GM10266 (cell line): ENCODE measurements around the gene PACSIN2.

Experiments used
- DNase-seq: peaks from one replicate; pipeline ENCODE4 v3.0.0; 2012; ENCODE audit errors: extremely low spot score
- TF ChIP-seq, protein P1 (sequence below): IDR thresholded peaks from 2 replicates; pipeline ENCODE4 v1.5.1; 2012; ENCODE audit warnings: mild to moderate bottlenecking, low read depth; ENCODE audit not compliant: control insufficient read depth, insufficient read depth; ENCODE audit errors: missing control alignments

PACSIN2 gene

GRCh38 chr22:42820045-42820763 is 194.7 kb downstream of the PACSIN2 start:
- TF ChIP-seq, protein P1, sequence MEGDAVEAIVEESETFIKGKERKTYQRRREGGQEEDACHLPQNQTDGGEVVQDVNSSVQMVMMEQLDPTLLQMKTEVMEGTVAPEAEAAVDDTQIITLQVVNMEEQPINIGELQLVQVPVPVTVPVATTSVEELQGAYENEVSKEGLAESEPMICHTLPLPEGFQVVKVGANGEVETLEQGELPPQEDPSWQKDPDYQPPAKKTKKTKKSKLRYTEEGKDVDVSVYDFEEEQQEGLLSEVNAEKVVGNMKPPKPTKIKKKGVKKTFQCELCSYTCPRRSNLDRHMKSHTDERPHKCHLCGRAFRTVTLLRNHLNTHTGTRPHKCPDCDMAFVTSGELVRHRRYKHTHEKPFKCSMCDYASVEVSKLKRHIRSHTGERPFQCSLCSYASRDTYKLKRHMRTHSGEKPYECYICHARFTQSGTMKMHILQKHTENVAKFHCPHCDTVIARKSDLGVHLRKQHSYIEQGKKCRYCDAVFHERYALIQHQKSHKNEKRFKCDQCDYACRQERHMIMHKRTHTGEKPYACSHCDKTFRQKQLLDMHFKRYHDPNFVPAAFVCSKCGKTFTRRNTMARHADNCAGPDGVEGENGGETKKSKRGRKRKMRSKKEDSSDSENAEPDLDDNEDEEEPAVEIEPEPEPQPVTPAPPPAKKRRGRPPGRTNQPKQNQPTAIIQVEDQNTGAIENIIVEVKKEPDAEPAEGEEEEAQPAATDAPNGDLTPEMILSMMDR, result peak; percentile 61
- DNase-seq, result peak; percentile 40
